ENCODE measurements around the gene SLC1A1. TPM values are rescaled to one million over a fixed set of nuclear protein-coding genes. Genes with fewer than 3 reads are reported as not detected.

SLC1A1 gene
- total and polyA plus RNA-seq, 2 of the 13 experiments (the other 11 are each of a cell fraction or from before 2014, with no cell fraction given), result not detected

- TF ChIP-seq KLF15 (CRISPR knock-in tag; IDR thresholded peaks at IDR 0.05; ENCODE audit: borderline replicate concordance), result no peak
- no peak for TF ChIP-seq GFI1 (CRISPR knock-in tag; IDR thresholded peaks at IDR 0.05; ENCODE audit: borderline replicate concordance)
- TF ChIP-seq ZBTB7B (CRISPR knock-in tag; IDR thresholded peaks at IDR 0.05), result no peak
- TF ChIP-seq CSRNP2 (CRISPR knock-in tag; conservative IDR thresholded peaks at IDR 0.05; ENCODE audit: low read depth), result no peak
- TF ChIP-seq PAWR (CRISPR knock-in tag; IDR thresholded peaks at IDR 0.05; ENCODE audit: borderline replicate concordance), result no peak
- no peak for TF ChIP-seq ZNF331 (CRISPR knock-in tag; IDR thresholded peaks at IDR 0.05)
- TF ChIP-seq ZNF10 (CRISPR knock-in tag; IDR thresholded peaks at IDR 0.05; ENCODE audit: borderline replicate concordance, low read depth), result no peak
- no peak for TF ChIP-seq STAT5B (CRISPR knock-in tag; IDR thresholded peaks at IDR 0.05)
- TF ChIP-seq ZNF740 (CRISPR knock-in tag; IDR thresholded peaks at IDR 0.05), result no peak
- no peak for TF ChIP-seq CHD4 (IDR thresholded peaks at IDR 0.05; ENCODE audit: borderline replicate concordance, low read length)
- TF ChIP-seq NFE2L1 (CRISPR knock-in tag; IDR thresholded peaks at IDR 0.05; ENCODE audit: borderline replicate concordance), result no peak
- TF ChIP-seq HDAC6 (IDR thresholded peaks at IDR 0.05; ENCODE audit: low read depth, low read length), result no peak
- no peak for TF ChIP-seq ZSCAN9 (CRISPR knock-in tag; IDR thresholded peaks at IDR 0.05; ENCODE audit: borderline replicate concordance)
- TF ChIP-seq ZKSCAN8 (CRISPR knock-in tag; IDR thresholded peaks at IDR 0.05; ENCODE audit: borderline replicate concordance), result no peak
- TF ChIP-seq CHCHD3 (CRISPR knock-in tag; IDR thresholded peaks at IDR 0.05), result no peak
- TF ChIP-seq MATR3 (CRISPR knock-in tag; IDR thresholded peaks at IDR 0.05), result no peak
- TF ChIP-seq MEIS2 (CRISPR knock-in tag; IDR thresholded peaks at IDR 0.05), result no peak
- TF ChIP-seq ZSCAN20 (CRISPR knock-in tag; IDR thresholded peaks at IDR 0.05; ENCODE audit: borderline replicate concordance), result no peak
- DNase-seq (ENCODE audit: low spot score) (no peak), ATAC-seq (no peak), FAIRE-seq (no peak)
- 19% methylated on average over 4 of the region's 4 CpGs for WGBS (ENCODE audit: low lambda C conversion rate)
- in situ Hi-C loops (cut with HindIII; ENCODE audit: extremely low pct_ligation_motif_present, low pct_unique_long_range_greater_than_20kb), result no loop called here
- Histone ChIP-seq H4K20me1 (ENCODE audit: insufficient read depth, low read length) (no peaks in the 10 kb centered on the region), H3K27ac (ENCODE audit: extremely low read length, insufficient read depth, low read length) (no peak overlapping the region), H3K9ac (ENCODE audit: insufficient read depth, low read depth, low read length) (no peak overlapping the region), H3K4me2 (ENCODE audit: low read depth, low read length) (no peak overlapping the region), H3K4me1 (ENCODE audit: insufficient read depth, low read length) (0 out of 2 replicates have a peak, but pooled peaks cover 6% of the 10 kb centered on the region), H3K79me2 (ENCODE audit: insufficient read depth, low read length) (no peaks in the 10 kb centered on the region), H3K4me3 (replicated peaks in 1 of 3; ENCODE audit: insufficient read depth in 1 of 3, low read depth in 2 of 3, low read length in 3 of 3) (no peak overlapping the region), H3K27me3 (ENCODE audit: control insufficient read depth in 1 of 2, insufficient read depth in 2 of 2, low read length in 2 of 2) (no peaks in the 10 kb centered on the region), H3K9me3 (ENCODE audit: low read length) (no peaks in the 10 kb centered on the region), H3K36me3 (replicated peaks in 1 of 2; ENCODE audit: control insufficient read depth in 1 of 2, insufficient read depth in 2 of 2, low read length in 2 of 2) (no peaks in the 10 kb centered on the region), H2AFZ (ENCODE audit: low read length) (no peak overlapping the region)
- ChIA-PET CTCF (ENCODE audit: low intra/inter-chr PET ratio, low total read pairs) (no interaction called here), POLR2A (no interaction called here)
- intact Hi-C loops (cut with micrococcal nuclease; ENCODE audit: unreplicated experiment), result no loop called here
- BruUV-seq (replicated peaks), result no TSS peak
These were observed 14.0 kb downstream of the SLC1A1 start for GRCh38 chr9:4504250-4504649.
